ENCODE results near the gene SMC1B. TPM values are rescaled to one million over a fixed set of nuclear protein-coding genes. Genes with fewer than 3 reads are reported as not detected.

The SMC1B gene
- total and polyA plus RNA-seq, 9 of the 15 experiments (the other 6 are each of a cell fraction or from before 2014, with no cell fraction given), result 0.03 TPM; not detected in 8

DNA sequence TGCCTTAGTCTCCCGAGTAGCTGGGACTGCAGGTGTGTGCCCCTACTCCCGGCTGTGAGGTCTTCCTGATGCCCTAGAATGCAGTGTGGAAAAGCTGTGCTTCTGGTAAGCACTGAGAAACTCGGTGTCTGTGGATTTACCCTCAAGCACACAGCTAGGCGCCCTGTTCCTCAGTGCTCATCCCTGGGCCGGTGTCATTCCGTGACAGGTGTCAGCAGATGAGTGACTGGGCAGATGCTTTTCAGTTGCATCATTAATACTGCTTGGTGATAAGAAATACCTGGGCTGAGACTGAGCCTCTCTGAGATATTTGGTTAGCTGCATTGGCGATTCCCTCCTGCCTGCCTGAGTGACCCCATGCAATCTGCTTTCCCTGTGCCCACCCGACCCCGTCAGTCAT is 81.9 kb downstream of the SMC1B start:
- 97% methylated on average over 7 of the region's 9 CpGs for WGBS (ENCODE audit: insufficient coverage, low coverage, missing lambda C conversion rate)
- no peak for ATAC-seq
- TF ChIP-seq SIX5 (IDR thresholded peaks at IDR 0.05; ENCODE audit: borderline replicate concordance in 1 of 2, insufficient read depth in 1 of 2, low read depth in 1 of 2, low read length in 2 of 2), result no peak
- TF ChIP-seq DPF2 (IDR thresholded peaks at IDR 0.05), result no peak
- no peak for TF ChIP-seq GATA2 (CRISPR knock-in tag; IDR thresholded peaks at IDR 0.05)
- TF ChIP-seq ETS2 (tag; IDR thresholded peaks at IDR 0.05; ENCODE audit: borderline replicate concordance, poor library complexity, severe bottlenecking), result no peak
- TF ChIP-seq, protein P1, sequence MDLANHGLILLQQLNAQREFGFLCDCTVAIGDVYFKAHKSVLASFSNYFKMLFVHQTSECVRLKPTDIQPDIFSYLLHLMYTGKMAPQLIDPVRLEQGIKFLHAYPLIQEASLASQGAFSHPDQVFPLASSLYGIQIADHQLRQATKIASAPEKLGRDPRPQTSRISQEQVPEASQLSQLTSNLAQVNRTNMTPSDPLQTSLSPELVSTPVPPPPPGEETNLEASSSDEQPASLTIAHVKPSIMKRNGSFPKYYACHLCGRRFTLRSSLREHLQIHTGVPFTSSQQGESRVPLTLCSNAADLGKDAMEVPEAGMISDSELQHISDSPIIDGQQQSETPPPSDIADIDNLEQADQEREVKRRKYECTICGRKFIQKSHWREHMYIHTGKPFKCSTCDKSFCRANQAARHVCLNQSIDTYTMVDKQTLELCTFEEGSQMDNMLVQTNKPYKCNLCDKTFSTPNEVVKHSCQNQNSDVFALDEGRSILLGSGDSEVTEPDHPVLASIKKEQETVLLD (IDR thresholded peaks at IDR 0.05), result no peak
- TF ChIP-seq, protein P2, sequence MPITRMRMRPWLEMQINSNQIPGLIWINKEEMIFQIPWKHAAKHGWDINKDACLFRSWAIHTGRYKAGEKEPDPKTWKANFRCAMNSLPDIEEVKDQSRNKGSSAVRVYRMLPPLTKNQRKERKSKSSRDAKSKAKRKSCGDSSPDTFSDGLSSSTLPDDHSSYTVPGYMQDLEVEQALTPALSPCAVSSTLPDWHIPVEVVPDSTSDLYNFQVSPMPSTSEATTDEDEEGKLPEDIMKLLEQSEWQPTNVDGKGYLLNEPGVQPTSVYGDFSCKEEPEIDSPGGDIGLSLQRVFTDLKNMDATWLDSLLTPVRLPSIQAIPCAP (CRISPR knock-in tag; IDR thresholded peaks at IDR 0.05; ENCODE audit: borderline replicate concordance), result no peak
- no peak for TF ChIP-seq ESRRA (IDR thresholded peaks at IDR 0.05; ENCODE audit: borderline replicate concordance, low read depth)
- TF ChIP-seq HMG20A (CRISPR knock-in tag; conservative IDR thresholded peaks at IDR 0.05), result no peak
- TF ChIP-seq, protein P3, sequence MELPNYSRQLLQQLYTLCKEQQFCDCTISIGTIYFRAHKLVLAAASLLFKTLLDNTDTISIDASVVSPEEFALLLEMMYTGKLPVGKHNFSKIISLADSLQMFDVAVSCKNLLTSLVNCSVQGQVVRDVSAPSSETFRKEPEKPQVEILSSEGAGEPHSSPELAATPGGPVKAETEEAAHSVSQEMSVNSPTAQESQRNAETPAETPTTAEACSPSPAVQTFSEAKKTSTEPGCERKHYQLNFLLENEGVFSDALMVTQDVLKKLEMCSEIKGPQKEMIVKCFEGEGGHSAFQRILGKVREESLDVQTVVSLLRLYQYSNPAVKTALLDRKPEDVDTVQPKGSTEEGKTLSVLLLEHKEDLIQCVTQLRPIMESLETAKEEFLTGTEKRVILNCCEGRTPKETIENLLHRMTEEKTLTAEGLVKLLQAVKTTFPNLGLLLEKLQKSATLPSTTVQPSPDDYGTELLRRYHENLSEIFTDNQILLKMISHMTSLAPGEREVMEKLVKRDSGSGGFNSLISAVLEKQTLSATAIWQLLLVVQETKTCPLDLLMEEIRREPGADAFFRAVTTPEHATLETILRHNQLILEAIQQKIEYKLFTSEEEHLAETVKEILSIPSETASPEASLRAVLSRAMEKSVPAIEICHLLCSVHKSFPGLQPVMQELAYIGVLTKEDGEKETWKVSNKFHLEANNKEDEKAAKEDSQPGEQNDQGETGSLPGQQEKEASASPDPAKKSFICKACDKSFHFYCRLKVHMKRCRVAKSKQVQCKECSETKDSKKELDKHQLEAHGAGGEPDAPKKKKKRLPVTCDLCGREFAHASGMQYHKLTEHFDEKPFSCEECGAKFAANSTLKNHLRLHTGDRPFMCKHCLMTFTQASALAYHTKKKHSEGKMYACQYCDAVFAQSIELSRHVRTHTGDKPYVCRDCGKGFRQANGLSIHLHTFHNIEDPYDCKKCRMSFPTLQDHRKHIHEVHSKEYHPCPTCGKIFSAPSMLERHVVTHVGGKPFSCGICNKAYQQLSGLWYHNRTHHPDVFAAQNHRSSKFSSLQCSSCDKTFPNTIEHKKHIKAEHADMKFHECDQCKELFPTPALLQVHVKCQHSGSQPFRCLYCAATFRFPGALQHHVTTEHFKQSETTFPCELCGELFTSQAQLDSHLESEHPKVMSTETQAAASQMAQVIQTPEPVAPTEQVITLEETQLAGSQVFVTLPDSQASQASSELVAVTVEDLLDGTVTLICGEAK (IDR thresholded peaks at IDR 0.05), result no peak
- TF ChIP-seq, protein P3 (CRISPR knock-in tag; IDR thresholded peaks at IDR 0.05), result no peak
- no peak for TF ChIP-seq RUNX1 (IDR thresholded peaks at IDR 0.05; ENCODE audit: low read depth)
- TF ChIP-seq RAD51 (IDR thresholded peaks at IDR 0.05; ENCODE audit: borderline replicate concordance, low read depth), result no peak

More for the DNA sequence above, 81.9 kb downstream of the SMC1B start:
- ChIA-PET CTCF (ENCODE audit: low intra/inter-chr PET ratio) (no interaction called here), POLR2A (interaction anchor here (0.6 to 1.1 kb wide), 3 partner anchors 9 to 270 kb away, joined by 3 read pairs; no protein-coding TSS in a partner anchor)
- Histone ChIP-seq H3K36me3 (ENCODE audit: control insufficient read depth, insufficient read depth, low read length) (peaks cover 81% of the 10 kb centered on the region; the same call in 2 of the 3 replicates), H3K9me1 (ENCODE audit: control insufficient read depth, insufficient read depth, low read length) (no peaks in the 10 kb centered on the region), H3K4me1 (replicated peaks in 1 of 2; ENCODE audit: control insufficient read depth in 2 of 2, insufficient read depth in 2 of 2, low read length in 2 of 2) (no peaks in the 10 kb centered on the region), H3K27ac (ENCODE audit: extremely low read depth, low read depth, low read length) (no peak overlapping the region), H3K9me3 (replicated peaks; ENCODE audit: control insufficient read depth, insufficient read depth, low read depth, low read length) (no peaks in the 10 kb centered on the region), H3K4me3 (no peak overlapping the region), H3K79me2 (ENCODE audit: control insufficient read depth, insufficient read depth, low read length) (no peaks in the 10 kb centered on the region), H2AFZ (ENCODE audit: low read depth, low read length) (no peak overlapping the region), H4K20me1 (replicated peaks; ENCODE audit: control insufficient read depth, insufficient read depth, low read length) (peaks cover 3% of the 10 kb centered on the region; the same call in 1 of the 2 replicates), H3K4me2 (ENCODE audit: insufficient read depth, low read length) (no peak overlapping the region), H3K27me3 (ENCODE audit: control insufficient read depth in 2 of 2, insufficient read depth in 2 of 2, low read length in 2 of 2) (no peaks in the 10 kb centered on the region), H3K9ac (ENCODE audit: insufficient read depth in 1 of 2, low read depth in 2 of 2, low read length in 2 of 2) (no peak overlapping the region)
- FAIRE-seq, result no peak
- in situ Hi-C loops (cut with MboI) (no loop called here), intact Hi-C loops (cut with micrococcal nuclease) (no loop called here)
- BruUV-seq (replicated peaks), result no TSS peak
- no peak for DNase-seq (ENCODE audit: extremely low read depth in 1 of 4, low spot score in 3 of 4)

Data from K562 (cell line).